Measurements from ENCODE around the gene MRPS23.

DNA sequence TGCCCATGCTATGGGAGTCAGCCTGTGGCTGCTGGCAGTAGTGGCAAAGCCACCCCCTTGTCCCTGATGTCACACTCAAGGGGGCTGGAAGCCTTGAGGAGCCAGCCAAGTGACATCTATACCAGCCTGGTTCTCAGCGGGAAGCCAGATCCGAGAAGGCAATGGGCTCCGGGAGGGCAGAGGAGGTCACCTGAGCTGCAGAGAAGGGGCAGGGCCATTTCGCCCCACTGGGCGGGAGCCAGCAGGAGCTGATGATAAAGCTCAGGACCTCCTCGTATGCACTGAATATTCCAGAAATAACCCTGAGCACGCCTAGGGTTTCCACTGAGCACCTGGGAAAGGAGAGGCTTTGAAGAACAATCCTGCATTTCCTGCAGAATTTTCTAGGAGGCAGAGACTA is 19.0 kb downstream of the MRPS23 start:
- TF ChIP-seq, protein P1, sequence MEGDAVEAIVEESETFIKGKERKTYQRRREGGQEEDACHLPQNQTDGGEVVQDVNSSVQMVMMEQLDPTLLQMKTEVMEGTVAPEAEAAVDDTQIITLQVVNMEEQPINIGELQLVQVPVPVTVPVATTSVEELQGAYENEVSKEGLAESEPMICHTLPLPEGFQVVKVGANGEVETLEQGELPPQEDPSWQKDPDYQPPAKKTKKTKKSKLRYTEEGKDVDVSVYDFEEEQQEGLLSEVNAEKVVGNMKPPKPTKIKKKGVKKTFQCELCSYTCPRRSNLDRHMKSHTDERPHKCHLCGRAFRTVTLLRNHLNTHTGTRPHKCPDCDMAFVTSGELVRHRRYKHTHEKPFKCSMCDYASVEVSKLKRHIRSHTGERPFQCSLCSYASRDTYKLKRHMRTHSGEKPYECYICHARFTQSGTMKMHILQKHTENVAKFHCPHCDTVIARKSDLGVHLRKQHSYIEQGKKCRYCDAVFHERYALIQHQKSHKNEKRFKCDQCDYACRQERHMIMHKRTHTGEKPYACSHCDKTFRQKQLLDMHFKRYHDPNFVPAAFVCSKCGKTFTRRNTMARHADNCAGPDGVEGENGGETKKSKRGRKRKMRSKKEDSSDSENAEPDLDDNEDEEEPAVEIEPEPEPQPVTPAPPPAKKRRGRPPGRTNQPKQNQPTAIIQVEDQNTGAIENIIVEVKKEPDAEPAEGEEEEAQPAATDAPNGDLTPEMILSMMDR (conservative IDR thresholded peaks at IDR 0.05; ENCODE audit: low read depth, low read length), result no peak
- no peak for TF ChIP-seq EZH2 (IDR thresholded peaks at IDR 0.05; ENCODE audit: low read length, unreplicated experiment)
- TF ChIP-seq EZH2phosphoT487 (IDR thresholded peaks at IDR 0.05; ENCODE audit: borderline replicate concordance, low read length), result no peak
